ENCODE measurements around the gene CAMSAP2.

DNA sequence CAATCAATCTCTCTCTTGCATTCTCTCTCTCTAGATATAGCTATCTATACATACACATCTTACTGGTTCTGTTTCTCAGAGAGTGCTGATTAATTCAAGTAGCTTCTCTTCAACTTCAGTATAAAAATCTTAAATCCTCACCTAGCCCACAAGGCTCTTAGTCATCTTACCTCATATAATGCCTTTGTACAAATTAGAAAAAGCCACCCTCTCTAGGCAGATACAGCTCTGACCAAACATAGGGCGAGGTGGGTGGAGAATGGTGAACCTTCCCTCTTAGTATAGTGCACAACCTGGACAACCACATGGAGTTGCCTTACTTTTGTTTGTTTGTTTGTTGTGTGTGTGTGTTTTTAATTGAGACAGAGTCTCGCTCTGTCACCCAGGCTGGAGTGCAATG is 150.9 kb downstream of the CAMSAP2 start:
- no peak for TF ChIP-seq EZH2 (IDR thresholded peaks at IDR 0.05; ENCODE audit: low read depth)
- TF ChIP-seq, protein P1, sequence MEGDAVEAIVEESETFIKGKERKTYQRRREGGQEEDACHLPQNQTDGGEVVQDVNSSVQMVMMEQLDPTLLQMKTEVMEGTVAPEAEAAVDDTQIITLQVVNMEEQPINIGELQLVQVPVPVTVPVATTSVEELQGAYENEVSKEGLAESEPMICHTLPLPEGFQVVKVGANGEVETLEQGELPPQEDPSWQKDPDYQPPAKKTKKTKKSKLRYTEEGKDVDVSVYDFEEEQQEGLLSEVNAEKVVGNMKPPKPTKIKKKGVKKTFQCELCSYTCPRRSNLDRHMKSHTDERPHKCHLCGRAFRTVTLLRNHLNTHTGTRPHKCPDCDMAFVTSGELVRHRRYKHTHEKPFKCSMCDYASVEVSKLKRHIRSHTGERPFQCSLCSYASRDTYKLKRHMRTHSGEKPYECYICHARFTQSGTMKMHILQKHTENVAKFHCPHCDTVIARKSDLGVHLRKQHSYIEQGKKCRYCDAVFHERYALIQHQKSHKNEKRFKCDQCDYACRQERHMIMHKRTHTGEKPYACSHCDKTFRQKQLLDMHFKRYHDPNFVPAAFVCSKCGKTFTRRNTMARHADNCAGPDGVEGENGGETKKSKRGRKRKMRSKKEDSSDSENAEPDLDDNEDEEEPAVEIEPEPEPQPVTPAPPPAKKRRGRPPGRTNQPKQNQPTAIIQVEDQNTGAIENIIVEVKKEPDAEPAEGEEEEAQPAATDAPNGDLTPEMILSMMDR (conservative IDR thresholded peaks at IDR 0.05) = no peak
